Astrocyte of the spinal cord (primary cell): ENCODE measurements around the gene MPP2.
"Not testable (repeated sequence)": the region's sequence is repeated elsewhere in the genome, so short reads cannot be mapped to it uniquely, and the experiment has no call there.

ENCODE experiments used
- DNase-seq: peaks from one replicate; pipeline ENCODE4 v3.0.0; 2011; ENCODE audit warnings: low read depth, low spot score
- H3K4me3 ChIP-seq: 2 replicates; pipeline ENCODE4 v1.5.1; 2011; ENCODE audit warnings: low read depth, mild to moderate bottlenecking, low read length, moderate library complexity
- in situ Hi-C: cut with HindIII; loops from 2 replicates; pipeline ENCODE4 v1.10.0; 2017; ENCODE audit warnings: low sequenced_read_pairs
- TF ChIP-seq, protein P1 (sequence below): IDR thresholded peaks from 2 replicates; pipeline ENCODE4 v1.5.1; 2012; ENCODE audit warnings: low read depth, mild to moderate bottlenecking, low read length, inconsistent platforms

MPP2 gene

DNA sequence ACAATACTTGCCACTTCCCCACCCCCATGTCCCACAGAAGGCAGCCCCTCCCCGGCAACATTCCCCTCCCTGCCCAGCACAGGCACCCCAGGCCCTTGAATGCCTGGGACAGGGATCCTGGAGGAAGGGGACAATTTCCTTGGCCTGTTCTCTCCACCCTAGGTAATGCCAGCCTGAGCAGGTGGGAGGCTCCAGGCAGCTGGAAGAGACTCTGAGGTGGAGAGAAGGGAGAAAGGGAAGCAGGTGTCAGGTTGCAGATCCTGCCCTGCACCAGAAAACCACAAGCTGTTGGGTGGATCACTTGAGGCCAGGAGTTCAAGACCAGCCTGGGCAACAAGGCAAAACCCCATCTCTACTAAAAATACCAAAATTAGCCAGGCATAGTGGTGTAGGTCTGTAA is 8.9 kb downstream of the MPP2 start:
- TF ChIP-seq, protein P1, sequence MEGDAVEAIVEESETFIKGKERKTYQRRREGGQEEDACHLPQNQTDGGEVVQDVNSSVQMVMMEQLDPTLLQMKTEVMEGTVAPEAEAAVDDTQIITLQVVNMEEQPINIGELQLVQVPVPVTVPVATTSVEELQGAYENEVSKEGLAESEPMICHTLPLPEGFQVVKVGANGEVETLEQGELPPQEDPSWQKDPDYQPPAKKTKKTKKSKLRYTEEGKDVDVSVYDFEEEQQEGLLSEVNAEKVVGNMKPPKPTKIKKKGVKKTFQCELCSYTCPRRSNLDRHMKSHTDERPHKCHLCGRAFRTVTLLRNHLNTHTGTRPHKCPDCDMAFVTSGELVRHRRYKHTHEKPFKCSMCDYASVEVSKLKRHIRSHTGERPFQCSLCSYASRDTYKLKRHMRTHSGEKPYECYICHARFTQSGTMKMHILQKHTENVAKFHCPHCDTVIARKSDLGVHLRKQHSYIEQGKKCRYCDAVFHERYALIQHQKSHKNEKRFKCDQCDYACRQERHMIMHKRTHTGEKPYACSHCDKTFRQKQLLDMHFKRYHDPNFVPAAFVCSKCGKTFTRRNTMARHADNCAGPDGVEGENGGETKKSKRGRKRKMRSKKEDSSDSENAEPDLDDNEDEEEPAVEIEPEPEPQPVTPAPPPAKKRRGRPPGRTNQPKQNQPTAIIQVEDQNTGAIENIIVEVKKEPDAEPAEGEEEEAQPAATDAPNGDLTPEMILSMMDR, result no peak
- in situ Hi-C loops, result no loop called here
- DNase-seq, result no peak
- no peak overlapping the region for H3K4me3 ChIP-seq

DNA sequence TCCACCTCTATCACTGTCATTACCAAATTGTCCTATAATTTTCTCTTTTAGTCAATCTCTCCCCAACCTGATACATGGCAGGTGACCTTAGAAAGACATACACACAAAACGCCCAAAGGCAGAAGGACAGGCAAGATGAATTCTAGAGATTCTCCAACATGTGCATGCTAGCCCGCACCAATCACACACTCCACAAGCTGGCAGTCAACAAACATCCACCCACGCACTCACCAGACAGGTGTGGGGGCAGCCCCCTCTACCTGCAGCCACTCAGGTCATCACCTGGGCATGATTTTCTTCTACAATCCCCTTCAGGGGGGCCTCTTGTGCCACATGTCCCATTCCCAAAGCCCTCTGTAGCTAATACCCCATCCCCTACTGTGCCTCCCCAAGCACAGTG is 9.5 kb downstream of the MPP2 start:
- TF ChIP-seq, protein P1, result no peak
- no peak overlapping the region for H3K4me3 ChIP-seq
- in situ Hi-C loops, result no loop called here
- no peak for DNase-seq

GRCh38 chr17:43894494-43894893 is 12.8 kb downstream of the MPP2 start:
- DNase-seq, in situ Hi-C loops, H3K4me3 ChIP-seq: not testable (repeated sequence)

DNA sequence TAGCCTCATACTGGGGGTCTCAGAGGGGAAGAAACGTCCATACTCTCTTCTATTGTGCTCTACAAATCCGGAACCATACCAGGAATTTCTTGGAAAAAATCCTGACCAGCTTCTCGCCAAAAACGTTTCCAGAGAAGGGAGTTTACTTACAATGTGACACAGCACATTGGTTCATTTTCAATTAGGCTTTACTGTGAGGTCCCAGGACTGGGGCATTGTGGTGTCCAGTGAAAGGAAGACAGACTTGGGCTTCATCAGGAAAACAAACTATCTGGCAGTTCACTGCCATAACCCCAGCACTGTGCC is 14.7 kb downstream of the MPP2 start:
- no peak for DNase-seq
- TF ChIP-seq, protein P1, result no peak
- in situ Hi-C loops, result no loop called here
- H3K4me3 ChIP-seq, result no peak overlapping the region

- no peak overlapping the region for H3K4me3 ChIP-seq
- TF ChIP-seq, protein P1, result no peak
- no peak for DNase-seq
- in situ Hi-C loops, result no loop called here
Measured at GRCh38 chr17:43891851-43892646, 15.3 kb downstream of the MPP2 start.

DNA sequence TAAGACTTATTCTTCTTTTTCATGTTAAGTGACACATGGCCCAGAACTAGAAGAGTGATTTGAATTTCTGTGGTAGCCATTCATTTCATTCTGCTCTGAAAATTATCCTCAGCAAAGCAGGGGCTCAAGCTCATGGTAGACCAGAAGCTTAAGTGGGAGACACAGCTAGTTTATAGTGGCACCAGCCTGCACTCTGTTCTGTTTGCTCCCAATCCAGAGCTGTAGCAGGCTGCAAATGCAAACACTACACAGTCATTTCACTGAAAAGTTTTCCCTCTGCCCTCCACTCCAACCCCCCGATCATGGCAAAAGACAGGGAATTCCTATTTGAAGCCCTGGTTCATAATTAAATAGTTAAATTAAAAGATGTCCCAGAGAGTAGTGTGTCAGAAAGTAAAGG is 17.1 kb downstream of the MPP2 start:
- no peak for DNase-seq
- in situ Hi-C loops, result no loop called here
- TF ChIP-seq, protein P1, result no peak
- H3K4me3 ChIP-seq, result no peak overlapping the region

DNA sequence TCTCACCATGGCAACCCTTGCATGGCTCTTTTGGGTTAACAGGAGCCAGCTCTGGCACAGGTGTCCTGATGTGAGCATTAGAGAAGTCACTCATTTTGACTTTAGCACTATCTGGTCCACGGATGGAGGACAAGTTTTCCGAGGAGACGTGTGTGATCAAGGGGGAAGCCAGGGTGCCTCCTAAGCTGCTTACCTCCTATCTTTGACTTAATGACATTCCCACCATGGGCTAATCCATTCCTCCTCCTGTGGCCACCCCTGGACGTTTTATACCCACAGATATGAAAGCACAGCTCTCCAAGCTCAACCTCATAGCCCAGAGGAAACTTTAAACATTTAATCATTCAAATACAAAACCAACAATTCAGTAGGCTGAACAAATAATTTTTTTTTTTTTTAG is 18.8 kb downstream of the MPP2 start:
- in situ Hi-C loops, result no loop called here
- no peak overlapping the region for H3K4me3 ChIP-seq
- DNase-seq, result no peak
- TF ChIP-seq, protein P1, result no peak
